GM21526 (cell line): ENCODE measurements around the gene PRKCA.

Experiments
- ATAC-seq: cut with Tn5 transposase; IDR thresholded peaks from one replicate; pipeline ENCODE4 v1.9.1; 2021; ENCODE audit warnings: moderate library complexity; ENCODE audit not compliant: unreplicated experiment, low FRiP score

Gene PRKCA

DNA sequence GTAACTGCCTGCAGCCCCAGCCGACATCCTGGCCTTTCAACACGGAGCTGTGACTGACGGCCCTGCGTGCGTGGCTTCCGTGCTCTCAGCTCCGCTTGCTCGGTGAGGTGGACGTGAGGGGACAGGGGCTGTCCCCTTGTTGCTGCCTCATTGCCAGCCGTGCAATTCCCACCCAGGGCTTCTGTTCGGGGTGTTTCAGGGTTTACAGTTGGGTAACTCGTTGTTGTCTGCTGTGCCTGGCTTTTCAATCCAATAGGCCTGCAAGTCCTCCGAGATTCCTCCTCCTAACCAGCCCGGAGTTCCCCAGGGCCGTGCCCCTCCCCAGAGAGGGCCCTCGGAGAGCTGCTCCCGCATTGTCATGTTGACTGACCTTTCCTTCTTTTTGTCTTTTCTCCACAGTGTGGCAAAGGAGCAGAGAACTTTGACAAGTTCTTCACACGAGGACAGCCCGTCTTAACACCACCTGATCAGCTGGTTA lies 501.1 kb downstream of the PRKCA start:
- ATAC-seq: no peak

DNA sequence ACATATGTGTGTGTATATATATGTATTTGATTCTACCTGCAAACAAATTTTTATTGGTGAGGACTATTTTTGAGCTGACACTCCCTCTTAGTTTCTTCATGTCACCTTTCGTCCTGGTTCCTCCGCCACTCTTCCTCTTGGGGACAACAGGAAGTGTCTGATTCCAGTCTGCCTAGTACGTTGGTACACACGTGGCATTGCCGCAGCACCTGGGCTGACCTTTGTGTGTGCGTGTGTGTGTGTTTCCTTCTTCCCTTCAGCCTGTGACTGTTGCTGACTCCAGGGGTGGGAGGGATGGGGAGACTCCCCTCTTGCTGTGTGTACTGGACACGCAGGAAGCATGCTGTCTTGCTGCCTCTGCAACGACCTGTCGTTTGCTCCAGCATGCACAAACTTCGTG lies 503.2 kb downstream of the PRKCA start:
- no peak for ATAC-seq

DNA sequence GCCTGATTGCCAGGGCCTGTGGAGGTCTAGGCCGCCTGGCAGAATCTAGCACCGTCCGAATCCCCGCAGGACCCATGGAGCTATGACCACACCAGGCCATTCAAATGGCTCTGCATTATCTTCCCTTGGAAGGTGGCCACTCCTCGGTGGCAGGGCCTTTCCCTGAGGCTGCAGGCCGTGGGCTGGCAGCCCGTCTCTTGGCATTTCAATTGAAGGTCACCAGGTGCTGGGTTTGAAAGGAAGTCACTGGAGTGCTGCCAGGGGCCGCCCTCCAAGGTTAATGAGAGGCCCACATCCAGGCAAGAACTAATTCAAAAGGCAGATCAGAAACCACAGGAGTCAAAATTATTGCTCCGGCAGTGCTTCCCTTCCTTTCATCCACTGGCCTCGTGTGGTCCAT lies 504.8 kb downstream of the PRKCA start:
- no peak for ATAC-seq

DNA sequence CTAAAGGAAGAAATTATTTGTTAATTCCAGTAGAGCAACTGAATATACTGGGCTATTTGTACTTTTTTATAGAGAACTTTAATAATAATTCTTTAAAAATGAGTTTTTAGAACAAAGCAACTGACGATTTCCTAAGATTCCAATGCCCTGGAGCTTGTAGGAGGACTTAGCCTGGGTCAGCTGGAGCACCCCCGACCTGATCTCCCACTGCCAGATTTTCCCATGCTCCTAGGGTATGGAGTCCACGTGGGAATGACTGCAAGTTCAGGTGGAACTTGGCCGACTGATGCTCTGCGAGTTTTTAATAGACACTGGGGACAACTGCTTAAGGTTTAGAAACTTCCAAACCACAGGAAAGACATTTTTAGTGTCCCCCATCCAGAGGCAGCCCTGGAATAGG lies 507.0 kb downstream of the PRKCA start:
- ATAC-seq: no peak

DNA sequence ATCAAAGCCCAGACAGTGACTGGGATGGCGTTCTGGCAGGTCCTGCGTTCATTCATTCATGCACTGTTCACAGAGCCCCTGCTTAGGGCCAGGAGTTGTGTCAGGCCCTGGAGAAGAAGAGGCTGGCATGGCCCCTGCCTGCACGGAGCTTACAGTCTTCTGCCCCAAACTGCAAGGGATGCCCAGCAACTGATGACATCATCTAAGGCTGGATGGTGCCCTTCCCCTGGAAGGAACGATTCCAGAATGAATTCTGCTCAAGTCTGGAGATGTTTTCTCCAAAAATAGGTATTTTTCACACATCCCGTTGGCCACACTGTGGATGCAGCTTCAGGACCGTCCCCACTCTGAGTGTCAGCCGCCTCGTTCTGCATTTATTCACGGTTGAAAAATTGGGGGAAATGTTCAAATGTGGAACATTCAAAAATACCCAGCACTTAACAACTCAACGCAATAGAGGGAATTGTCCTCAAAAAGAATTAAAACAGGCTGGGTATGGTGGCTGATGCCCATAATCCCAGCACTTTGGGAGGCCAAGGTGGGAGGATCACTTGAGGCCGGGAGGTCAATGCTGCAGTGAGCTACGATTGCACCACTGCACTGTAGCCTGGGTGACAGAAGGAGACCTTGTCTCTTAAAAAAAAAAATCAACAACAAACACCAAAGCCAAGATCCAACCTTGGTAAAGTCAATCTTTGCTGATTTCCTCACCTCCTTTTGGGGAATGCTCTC lies 508.7 kb downstream of the PRKCA start:
- ATAC-seq: no peak

DNA sequence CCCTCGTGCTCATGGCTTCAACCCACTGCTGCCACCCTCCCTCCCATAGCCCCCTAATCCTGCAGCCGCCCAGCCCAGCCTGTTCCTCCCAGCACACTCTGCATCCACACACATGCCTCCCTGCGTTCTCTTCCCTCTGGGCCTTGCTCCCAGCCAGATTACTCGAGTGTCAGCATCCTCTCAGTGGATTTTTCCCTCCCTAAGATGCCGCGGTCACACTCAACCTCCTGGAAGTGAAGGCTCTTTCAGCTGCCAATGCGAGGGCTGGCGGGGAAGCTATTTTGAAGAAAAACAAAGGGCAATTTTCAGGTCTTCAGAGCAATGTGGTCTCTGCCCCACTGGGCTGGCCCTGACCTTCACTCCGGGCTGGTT lies 509.3 kb downstream of the PRKCA start:
- no peak for ATAC-seq

DNA sequence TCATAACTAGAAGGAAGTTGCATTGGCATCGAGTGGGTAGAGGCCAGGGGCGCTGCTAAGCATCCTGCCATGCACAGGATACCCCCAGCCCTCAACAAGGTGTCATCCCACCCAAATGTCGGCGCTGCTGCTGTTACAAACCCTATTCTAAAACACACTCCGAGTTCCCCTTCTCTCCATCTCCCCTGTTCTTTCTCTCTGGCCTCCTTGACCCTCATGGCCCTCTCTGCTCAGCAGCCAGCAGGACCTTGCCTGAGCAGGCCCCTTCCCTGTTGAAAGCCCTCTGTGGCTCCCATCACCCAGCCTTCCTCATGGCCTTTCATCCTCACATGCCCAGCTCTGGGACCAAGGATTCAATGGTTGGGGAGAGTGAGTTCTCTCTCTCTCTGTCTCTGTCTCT lies 510.2 kb downstream of the PRKCA start:
- ATAC-seq: no peak

DNA sequence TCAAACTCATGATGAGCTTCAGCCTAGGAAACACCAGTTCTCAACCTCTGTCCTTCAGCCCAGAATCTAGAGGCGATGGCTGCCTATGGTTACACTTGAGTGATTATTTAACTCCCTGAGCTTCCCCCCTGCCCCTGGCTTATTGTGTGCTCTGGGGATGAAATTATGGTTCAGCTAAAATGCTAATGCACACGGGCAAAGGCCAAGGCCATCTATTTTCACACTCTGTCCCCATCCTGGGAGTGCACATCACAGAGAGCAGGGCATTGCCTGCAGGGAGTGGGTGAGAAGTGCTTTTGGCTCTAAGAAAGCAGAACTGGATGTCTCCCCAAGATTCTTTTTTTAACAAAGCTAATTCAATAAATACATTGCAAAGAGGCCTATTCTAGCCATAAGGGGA lies 510.9 kb downstream of the PRKCA start:
- no peak for ATAC-seq

DNA sequence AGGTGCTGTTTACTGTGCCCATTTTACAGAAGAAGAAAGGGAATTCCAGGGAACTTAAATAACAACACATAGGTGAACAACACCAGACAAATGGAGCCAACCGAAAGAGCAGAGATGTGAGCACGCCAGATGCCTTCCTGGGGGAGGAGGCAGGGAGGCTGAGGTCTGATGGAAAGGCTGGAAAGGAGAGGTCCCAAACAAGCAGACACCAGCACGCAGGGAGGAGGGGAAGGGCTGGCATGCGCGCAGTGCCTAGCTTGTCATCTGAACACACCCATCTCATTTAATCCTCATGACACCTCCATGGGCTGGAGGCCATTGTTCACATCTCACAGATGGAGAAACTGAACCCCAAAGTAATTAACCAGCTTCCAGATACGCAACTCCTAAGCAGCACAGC lies 511.6 kb downstream of the PRKCA start:
- no peak for ATAC-seq

DNA sequence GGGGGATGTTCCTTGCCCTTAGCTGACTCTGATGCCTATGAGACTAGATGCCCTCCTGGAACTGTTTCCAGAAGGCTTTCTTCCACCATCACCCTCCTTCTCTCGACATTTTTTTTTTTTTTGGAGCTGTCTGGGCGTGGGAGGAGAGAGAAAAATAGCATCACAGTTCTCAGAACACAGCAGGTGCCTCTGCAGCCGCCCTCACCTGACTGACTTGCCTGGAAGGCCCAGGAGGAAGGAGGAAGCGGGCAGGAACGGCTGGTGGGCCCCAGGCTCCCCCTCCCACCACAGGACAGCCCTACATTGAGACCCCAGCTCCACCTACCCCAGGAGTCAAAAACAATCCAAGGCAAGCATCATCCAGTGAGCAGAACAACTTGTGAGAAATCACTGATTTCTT lies 512.2 kb downstream of the PRKCA start:
- no peak for ATAC-seq

DNA sequence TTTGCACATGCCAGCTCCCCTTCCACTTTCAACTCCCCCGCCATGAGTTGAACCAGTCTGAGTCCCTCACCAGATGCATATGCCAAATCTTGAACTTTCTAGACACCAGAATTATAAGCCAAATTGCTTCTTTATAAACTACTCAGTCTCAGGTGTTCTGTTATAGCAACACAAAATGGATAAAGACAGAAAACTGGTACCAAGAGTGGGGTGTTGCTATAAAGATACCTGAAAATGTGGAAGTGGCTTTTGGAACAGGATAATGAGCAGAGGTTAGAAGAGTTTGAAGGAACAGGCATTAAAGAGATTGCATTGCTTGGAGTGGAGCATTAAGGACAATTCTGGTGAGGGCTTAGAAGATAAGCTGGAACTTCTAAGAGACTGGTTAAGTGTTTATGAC lies 515.3 kb downstream of the PRKCA start:
- no peak for ATAC-seq

DNA sequence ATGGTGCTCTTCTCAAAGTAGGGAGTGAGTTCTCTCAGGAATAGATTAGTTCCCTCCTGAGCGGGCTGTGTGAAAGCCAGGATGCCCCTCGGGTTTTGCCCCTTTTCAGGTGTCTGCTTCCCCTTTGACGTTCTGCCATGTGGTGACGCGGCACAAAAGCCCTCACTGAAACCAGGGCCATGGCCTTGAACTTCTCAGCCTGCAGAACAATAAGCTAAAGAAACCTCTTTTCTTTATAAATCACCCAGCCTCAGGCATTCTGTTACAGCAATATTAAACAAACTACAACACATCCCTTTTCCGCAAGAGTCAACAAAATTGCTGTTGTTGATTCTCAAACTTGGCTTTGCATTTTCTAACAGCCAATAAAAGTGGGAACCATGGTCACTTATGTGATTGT lies 517.1 kb downstream of the PRKCA start:
- ATAC-seq: no peak

DNA sequence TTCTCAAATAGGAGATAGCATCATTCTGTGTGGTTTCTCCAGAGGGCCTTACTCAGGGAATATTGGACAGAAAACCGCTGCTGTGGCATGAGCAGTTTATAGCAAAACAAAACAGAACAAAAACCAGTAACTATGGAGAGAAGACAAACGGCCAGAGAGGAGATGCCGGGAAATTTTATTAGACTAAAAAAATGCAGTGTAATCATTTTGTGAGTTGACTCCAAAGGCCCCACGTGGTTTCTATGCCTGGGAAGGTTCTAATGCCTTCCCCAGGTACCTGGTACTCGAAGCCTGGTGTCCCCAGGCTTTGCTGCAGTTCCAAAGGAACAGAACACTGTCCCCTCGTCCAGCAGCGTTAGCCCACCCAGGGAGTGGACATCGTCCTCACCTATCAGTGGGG lies 519.6 kb downstream of the PRKCA start:
- no peak for ATAC-seq

DNA sequence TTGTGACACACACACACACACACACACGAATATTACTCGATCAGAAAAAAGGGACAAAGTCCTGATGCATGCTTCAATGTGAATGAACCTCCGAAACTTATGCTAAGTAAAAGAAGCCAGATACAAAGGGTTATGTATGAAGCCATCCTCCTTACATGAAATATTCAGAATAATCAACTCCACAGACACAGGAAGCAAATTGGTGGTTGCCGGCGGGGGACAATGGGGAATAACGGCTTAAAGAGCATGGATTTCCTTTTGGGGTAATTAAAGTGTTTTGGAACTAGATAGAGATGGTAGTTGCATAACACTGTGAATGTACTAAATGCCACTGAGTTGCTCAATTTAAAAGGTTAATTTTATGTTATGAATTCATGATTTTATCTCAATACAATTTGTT lies 524.4 kb downstream of the PRKCA start:
- no peak for ATAC-seq

DNA sequence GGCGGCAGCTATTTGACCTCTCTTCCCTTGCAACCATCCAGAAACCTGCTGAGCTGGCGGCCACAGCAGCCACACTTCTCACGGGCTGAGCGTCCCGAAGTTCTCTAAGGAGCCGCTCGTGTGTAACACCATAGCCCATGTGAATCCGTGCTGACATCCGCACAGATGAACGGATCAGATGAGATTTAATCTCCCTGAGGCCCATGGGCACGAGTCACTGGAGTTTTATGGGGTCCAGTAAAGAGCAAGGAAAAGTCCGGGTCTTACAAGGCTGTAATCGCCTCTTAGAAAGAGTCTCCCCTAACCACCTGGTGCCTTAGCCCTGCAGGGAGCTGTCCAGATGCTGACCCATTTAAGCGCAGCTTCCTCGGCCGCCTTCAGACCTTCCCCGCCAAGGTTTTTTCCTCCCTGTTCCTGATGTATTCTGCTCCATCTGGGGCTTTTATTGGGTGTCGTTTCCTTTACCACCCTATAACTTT lies 527.0 kb downstream of the PRKCA start:
- no peak for ATAC-seq

DNA sequence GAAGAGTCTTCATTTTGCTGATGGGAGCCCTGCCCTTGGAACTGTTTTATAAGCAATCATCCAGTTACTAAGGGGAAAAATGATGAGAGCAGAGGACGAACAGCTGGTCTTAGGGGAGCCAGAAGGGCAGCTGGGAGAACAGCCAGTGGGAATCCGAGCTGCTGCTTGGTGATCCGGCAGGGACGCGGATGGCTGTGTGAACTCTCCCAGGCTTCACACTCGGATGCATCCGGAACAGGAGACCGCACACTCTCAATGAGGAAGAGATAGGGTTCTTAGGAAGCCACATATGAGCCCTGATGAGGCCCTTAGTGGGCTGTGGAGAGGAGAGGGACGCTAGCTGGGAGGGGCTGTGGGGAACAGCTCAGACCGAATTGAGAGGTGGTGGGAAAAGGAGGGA lies 527.5 kb downstream of the PRKCA start:
- no peak for ATAC-seq

DNA sequence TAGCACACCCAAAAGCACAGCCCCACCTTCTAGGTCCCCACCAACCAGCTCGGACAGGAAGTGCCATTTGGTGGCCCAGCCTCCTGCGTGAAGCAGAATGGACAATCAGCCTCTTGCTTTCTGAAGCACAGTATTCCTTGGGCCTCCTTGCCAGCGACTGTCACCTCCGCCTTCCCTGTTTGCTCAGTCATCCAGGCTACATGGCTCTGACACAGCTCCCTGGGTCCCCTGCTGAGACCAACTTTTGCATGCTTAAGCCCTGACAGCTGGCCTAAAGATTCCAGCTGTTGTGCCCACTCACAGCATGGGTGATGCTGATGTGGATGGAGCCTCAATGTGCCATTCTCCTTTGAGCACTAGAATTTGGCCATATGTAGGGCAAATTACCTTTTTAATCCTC lies 528.0 kb downstream of the PRKCA start:
- no peak for ATAC-seq

DNA sequence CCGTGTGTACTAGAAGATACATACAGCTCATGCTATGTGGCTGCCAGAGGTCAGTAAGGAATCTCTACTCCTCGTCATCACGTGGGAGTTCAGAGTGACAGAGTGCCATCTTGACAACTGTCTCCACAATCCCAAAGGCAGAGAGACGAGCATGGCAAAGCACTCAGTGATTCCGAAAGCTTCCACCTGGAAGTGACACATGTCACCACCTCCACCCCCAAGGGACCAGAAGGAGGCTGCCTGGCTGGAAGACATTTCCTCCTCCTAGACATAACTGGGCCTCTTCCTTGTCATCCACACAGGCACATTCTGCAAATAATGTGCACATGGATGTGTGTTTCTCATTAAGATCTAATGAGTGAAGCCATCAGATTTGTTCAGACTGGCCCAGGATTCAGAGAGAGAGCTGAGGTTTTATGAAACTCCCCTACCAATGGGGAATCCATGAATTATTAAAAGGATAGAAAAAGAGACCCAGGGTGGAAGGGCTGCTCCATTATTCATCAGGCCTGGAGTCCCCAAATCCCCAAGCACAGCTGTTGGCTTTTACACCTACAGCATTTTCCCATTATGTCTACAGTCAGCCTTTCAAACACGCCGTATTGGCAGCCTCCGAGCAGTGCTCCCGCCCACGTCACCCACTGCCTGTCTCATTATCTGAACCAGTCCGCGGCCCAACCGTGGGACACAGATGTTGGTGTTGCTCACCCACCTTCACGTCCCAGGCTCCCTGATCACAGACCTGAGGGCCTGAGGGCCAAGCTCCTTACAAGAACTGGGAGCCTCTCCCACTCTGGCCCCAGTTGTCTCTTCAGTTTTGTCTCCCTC lies 529.2 kb downstream of the PRKCA start:
- ATAC-seq: no peak

DNA sequence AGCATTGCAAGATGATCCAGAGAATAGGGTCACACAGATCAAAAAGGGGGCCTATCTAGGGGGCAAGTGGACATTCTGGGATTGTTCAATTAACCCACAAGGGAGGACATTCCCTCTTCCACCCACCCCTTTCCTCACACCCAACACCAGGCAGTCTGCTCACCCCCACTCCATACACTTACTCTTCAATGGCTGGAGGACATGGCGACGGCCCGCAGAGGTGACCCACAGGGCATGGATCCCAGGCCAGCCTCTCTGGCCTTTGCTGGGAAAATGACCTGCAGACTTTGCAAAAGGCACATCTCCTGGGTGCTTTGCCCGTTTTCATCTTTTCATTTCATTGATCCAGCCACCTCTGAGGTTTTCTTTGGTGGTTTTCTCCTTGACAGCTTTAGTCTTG lies 530.8 kb downstream of the PRKCA start:
- ATAC-seq: no peak

DNA sequence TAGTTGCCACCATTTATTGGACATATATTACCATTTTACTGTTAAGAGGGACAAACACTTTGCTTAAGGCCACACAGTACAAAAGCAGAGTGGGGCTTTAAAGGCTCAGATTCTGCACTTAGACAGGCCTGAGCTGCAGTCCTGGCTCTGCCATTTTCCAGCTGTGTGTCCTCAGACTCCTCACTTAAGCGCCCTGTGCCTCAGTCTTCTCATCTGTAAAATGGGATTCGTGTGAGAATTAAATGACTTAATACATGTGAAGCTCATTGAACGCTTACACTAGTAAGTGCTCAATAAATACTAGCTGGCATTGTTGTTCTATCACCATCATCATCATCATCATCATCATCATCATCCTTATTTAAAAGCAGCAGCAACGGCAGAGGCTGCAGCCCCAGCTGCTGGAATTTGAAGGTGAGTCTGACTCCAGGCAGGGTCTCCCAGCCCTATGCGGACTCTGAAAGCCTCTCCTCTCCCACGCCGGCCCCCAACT lies 532.1 kb downstream of the PRKCA start:
- no peak for ATAC-seq

DNA sequence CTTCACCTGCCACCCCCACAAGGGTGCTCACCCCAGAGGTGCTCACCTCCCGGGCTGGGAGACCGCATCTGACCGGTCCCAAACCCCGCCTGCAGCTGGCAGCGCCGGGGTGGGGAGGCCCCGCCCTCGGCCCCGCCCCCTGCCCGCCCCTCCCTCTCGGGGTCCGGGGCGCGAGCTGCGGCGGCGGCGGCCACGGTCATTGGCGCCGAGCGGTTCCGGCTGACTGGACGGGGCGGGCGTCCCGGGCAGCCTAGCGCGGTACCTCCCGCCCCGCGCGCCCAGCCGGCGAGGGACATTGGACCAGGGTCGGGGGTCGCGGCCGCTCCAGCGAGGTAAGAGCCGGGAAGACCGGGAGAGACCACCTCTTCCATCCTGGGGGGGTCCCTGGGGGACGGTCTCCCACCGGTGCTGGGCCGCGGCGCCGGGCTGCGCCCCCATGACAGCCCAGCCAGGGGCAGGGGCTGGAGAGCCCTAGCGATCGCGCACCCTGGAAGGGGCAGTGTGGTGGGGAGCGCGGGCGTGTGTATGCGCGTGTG lies 532.6 kb downstream of the PRKCA start, which contains the start of gene CACNG5:
Gene CACNG5, plus strand, starts transcription at position 199 of the 536 bp plus-strand sequence. CDS start 42,216 bp downstream, outside the sequence.
- no peak for ATAC-seq
